HG02588 (cell line): ENCODE measurements around the gene SCAI.
"Not testable (repeated sequence)": the region's sequence is repeated elsewhere in the genome, so short reads cannot be mapped to it uniquely, and the experiment has no call there.

Experiments
- ATAC-seq: cut with Tn5 transposase; IDR thresholded peaks from one replicate; pipeline ENCODE4 v1.9.1; 2021; ENCODE audit warnings: mild to moderate bottlenecking, moderate library complexity; ENCODE audit not compliant: unreplicated experiment

The SCAI gene

GRCh38 chr9:125043148-125043547 is 100.2 kb downstream of the SCAI start:
- ATAC-seq, result no peak

- ATAC-seq, result no peak
Measured at GRCh38 chr9:125038166-125038565, 105.2 kb downstream of the SCAI start.

- no peak for ATAC-seq
Measured at GRCh38 chr9:125028041-125028440, 115.3 kb downstream of the SCAI start.

- ATAC-seq, result no peak
Measured at GRCh38 chr9:125024917-125025316, 118.4 kb downstream of the SCAI start.

GRCh38 chr9:125021069-125021468 is 122.3 kb downstream of the SCAI start:
- no peak for ATAC-seq

- ATAC-seq, result not testable (repeated sequence)
Measured at GRCh38 chr9:125015655-125016054, 127.7 kb downstream of the SCAI start.

GRCh38 chr9:125012013-125012412 is 131.3 kb downstream of the SCAI start:
- ATAC-seq, result not testable (repeated sequence)

GRCh38 chr9:125008599-125008998 is 134.7 kb downstream of the SCAI start:
- no peak for ATAC-seq

- ATAC-seq, result no peak
Measured at GRCh38 chr9:125003332-125003731, 140.0 kb downstream of the SCAI start.

- no peak for ATAC-seq
Measured at GRCh38 chr9:124983698-124984097, 159.6 kb downstream of the SCAI start.

GRCh38 chr9:124980431-124980830 is 162.9 kb downstream of the SCAI start:
- no peak for ATAC-seq

GRCh38 chr9:124975131-124975530 is 168.2 kb downstream of the SCAI start:
- no peak for ATAC-seq

GRCh38 chr9:124973807-124974206 is 169.5 kb downstream of the SCAI start:
- no peak for ATAC-seq

GRCh38 chr9:124972241-124972770 is 171.0 kb downstream of the SCAI start:
- no peak for ATAC-seq

GRCh38 chr9:124969401-124969800 is 173.9 kb downstream of the SCAI start:
- no peak for ATAC-seq

GRCh38 chr9:124968238-124968637 is 175.1 kb downstream of the SCAI start:
- ATAC-seq, result no peak

GRCh38 chr9:124965775-124966568 is 177.4 kb downstream of the SCAI start:
- not testable (repeated sequence) for ATAC-seq

- no peak for ATAC-seq
Measured at GRCh38 chr9:124964604-124965003, 178.7 kb downstream of the SCAI start.

- ATAC-seq, result no peak
Measured at GRCh38 chr9:124964056-124964455, 179.3 kb downstream of the SCAI start.

- ATAC-seq, result no peak
Measured at GRCh38 chr9:124960409-124960752, 182.9 kb downstream of the SCAI start.

- not testable (repeated sequence) for ATAC-seq
Measured at GRCh38 chr9:124959671-124960408, 183.5 kb downstream of the SCAI start.

- no peak for ATAC-seq
Measured at GRCh38 chr9:124954255-124954654, 189.1 kb downstream of the SCAI start.
